Neutrophil (primary cell): ENCODE measurements around the gene ADGRA1.

Experiments used
- H3K27ac ChIP-seq: fragments of 200-600 bp; sonication (generic); 2 replicates; pipeline ENCODE4 v1.5.1; 2016; ENCODE audit warnings: mild to moderate bottlenecking, moderate library complexity
- H3K27me3 ChIP-seq: fragments of 200-600 bp; sonication (generic); 2 replicates; pipeline ENCODE4 v1.6.0; 2016; ENCODE audit warnings: mild to moderate bottlenecking
- H3K36me3 ChIP-seq: fragments of 200-600 bp; sonication (generic); 2 replicates; pipeline ENCODE4 v1.5.1; 2017
- H3K4me1 ChIP-seq, 2 experiments: fragments of 200-600 bp in 1 of 2; sonication (generic) in 1 of 2; 1 replicate in 1 of 2; 2 replicates in 1 of 2; pipeline versions ENCODE4 v1.5.1 to v1.6.1; 2013 to 2016; ENCODE audit warnings: low read depth in 1 of 2, low read length in 1 of 2, mild to moderate bottlenecking in 1 of 2, moderate library complexity in 1 of 2; ENCODE audit not compliant: control insufficient read depth in 1 of 2, insufficient read depth in 1 of 2
- H3K4me3 ChIP-seq, 2 experiments: fragments of 200-600 bp in 1 of 2; sonication (generic) in 1 of 2; 1 replicate in 1 of 2; 2 replicates in 1 of 2; pipeline ENCODE4 v1.5.1; 2013 to 2016; ENCODE audit warnings: low read depth in 1 of 2, low read length in 1 of 2, mild to moderate bottlenecking in 1 of 2, moderate library complexity in 1 of 2
- H3K9me3 ChIP-seq: fragments of 200-600 bp; sonication (generic); 2 replicates; pipeline ENCODE4 v1.5.1; 2016
- TF ChIP-seq, protein P1 (sequence below): fragments of 200-600 bp; sonication (generic); IDR thresholded peaks from 2 replicates; pipeline ENCODE4 v1.5.1; 2016; ENCODE audit warnings: antibody characterized with exemption

Gene ADGRA1

DNA sequence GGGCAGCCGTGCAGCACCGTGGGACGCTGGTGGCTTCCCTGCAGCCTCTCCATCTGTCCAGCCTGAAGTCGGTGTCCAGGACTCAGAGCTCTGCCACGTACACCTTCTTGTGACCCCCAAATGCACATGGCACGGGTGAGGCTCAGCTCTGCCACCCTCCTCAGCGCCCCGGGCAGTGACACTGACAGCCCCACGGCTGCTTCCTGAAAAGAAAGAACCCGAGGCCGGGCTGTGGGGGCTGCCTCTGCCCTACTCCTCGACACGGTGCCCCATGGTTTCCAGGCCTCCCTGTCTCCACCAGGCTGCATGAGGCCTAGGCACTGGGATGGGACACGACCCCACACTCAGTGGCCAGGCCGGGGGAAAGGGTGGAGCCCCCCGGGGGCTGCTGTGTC is 13.7 kb downstream of the ADGRA1 start:
- H3K4me1 ChIP-seq, result no peaks in the 10 kb centered on the region
- no peaks in the 10 kb centered on the region for H3K36me3 ChIP-seq
- no peaks in the 10 kb centered on the region for H3K9me3 ChIP-seq
- TF ChIP-seq, protein P1, sequence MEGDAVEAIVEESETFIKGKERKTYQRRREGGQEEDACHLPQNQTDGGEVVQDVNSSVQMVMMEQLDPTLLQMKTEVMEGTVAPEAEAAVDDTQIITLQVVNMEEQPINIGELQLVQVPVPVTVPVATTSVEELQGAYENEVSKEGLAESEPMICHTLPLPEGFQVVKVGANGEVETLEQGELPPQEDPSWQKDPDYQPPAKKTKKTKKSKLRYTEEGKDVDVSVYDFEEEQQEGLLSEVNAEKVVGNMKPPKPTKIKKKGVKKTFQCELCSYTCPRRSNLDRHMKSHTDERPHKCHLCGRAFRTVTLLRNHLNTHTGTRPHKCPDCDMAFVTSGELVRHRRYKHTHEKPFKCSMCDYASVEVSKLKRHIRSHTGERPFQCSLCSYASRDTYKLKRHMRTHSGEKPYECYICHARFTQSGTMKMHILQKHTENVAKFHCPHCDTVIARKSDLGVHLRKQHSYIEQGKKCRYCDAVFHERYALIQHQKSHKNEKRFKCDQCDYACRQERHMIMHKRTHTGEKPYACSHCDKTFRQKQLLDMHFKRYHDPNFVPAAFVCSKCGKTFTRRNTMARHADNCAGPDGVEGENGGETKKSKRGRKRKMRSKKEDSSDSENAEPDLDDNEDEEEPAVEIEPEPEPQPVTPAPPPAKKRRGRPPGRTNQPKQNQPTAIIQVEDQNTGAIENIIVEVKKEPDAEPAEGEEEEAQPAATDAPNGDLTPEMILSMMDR, result no peak
- no peak overlapping the region for H3K4me3 ChIP-seq
- H3K27ac ChIP-seq, result no peak overlapping the region
- peaks cover 66% of the 10 kb centered on the region for H3K27me3 ChIP-seq

DNA sequence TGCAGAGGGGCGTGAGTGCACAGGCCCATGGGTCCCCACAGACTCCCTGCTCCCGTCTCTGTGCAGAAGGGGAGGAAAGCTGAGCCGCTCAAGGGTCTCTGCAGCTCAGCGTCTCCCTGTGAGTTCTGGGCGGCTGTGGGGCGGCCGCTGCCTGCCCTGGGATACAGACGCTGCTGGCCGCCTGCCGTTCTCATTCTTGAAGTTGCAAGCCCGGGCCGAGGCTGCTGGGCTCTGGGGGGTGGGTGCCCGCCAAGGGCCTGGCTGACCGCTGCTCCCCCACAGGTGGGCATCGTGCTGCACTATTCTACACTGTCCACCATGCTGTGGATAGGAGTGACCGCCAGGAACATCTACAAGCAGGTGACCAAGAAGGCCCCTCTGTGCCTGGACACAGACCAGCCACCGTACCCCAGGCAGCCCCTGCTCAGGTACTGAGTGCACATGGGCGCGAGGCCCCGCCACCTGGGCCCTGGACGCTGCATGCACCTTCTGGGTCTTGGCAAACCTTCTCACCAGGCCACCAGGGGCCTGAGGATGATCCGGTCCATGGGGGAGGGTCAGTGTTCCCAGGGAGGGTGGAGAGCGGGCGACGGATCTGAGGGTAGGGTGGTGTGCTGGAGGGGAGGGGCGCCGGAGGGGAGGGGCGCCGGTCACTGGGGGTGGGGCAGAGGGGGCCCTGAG is 14.8 kb downstream of the ADGRA1 start:
- H3K9me3 ChIP-seq, result no peaks in the 10 kb centered on the region
- TF ChIP-seq, protein P1, result no peak
- H3K4me1 ChIP-seq, result no peaks in the 10 kb centered on the region
- peaks cover 66% of the 10 kb centered on the region for H3K27me3 ChIP-seq
- H3K27ac ChIP-seq, result no peak overlapping the region
- no peak overlapping the region for H3K4me3 ChIP-seq
- no peaks in the 10 kb centered on the region for H3K36me3 ChIP-seq

DNA sequence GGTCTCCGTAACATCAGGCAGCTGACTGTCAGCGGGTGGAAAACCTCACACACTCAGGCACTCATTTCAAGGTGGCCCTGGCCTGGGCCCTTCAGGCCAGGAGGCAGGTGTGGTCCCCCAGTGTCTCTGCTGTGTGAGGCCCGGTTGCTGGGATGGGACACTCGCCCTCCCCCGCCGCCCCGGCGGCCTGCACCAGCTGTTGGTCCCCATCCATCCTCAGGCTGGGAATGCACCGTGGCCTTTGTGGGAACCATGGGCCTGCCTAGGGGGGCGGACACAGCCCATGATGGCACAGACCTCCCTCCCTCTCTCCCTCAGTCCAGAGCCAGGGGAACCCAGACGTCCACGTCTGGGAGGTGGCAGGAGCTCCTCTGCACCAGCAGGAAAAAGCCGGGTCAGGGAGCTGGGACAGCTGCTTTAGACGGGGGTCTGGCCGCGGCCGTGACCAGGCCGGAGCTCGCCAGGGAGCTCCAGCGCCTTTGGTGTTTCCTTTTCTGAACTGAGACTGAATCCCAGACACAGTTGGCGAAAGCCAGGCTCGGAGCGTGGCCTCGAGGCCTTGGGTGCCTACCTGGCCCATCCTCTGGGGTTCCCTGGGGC is 15.7 kb downstream of the ADGRA1 start:
- Histone ChIP-seq H3K9me3 (no peaks in the 10 kb centered on the region), H3K4me3 (no peak overlapping the region), H3K36me3 (no peaks in the 10 kb centered on the region), H3K27ac (no peak overlapping the region), H3K27me3 (peaks cover 66% of the 10 kb centered on the region), H3K4me1 (no peaks in the 10 kb centered on the region)
- TF ChIP-seq, protein P1, result no peak

GRCh38 chr10:133104068-133104962 is 16.6 kb downstream of the ADGRA1 start:
- Histone ChIP-seq H3K36me3 (no peaks in the 10 kb centered on the region), H3K4me1 (no peaks in the 10 kb centered on the region), H3K9me3 (no peaks in the 10 kb centered on the region), H3K27me3 (peaks cover 66% of the 10 kb centered on the region), H3K4me3 (no peak overlapping the region), H3K27ac (no peak overlapping the region)
- TF ChIP-seq, protein P1, result no peak

- Histone ChIP-seq H3K4me3 (no peak overlapping the region), H3K27me3 (peaks cover 65% of the 10 kb centered on the region), H3K27ac (no peak overlapping the region), H3K4me1 (no peaks in the 10 kb centered on the region), H3K9me3 (no peaks in the 10 kb centered on the region), H3K36me3 (no peaks in the 10 kb centered on the region)
- TF ChIP-seq, protein P1, result no peak
These were observed 17.4 kb downstream of the ADGRA1 start for GRCh38 chr10:133104963-133105640.
